GM06990 (cell line): ENCODE results near the gene DYRK2.

Source experiments
- DNase-seq: peaks from one replicate; pipeline ENCODE4 v3.0.0-alpha.2; 2011; ENCODE audit not compliant: insufficient read length; ENCODE audit errors: extremely low read depth
- H3K27me3 ChIP-seq: replicated peaks from 2 replicates; pipeline ENCODE4 v1.6.0; 2011; ENCODE audit warnings: low read length; ENCODE audit not compliant: control insufficient read depth, insufficient read depth
- H3K36me3 ChIP-seq: 2 replicates; pipeline ENCODE4 v1.5.1; 2011; ENCODE audit warnings: low read length; ENCODE audit not compliant: control insufficient read depth, insufficient read depth
- H3K4me3 ChIP-seq: replicated peaks from 2 replicates; pipeline ENCODE4 v1.5.1; 2011; ENCODE audit warnings: low read depth, mild to moderate bottlenecking, control low read depth, low read length
- TF ChIP-seq, protein P1 (sequence below): IDR thresholded peaks from 2 replicates; pipeline ENCODE4 v1.5.1; 2011; ENCODE audit warnings: low read length, control low read depth, mild to moderate bottlenecking, inconsistent platforms; ENCODE audit not compliant: insufficient read depth, poor library complexity, severe bottlenecking

DYRK2 gene

DNA sequence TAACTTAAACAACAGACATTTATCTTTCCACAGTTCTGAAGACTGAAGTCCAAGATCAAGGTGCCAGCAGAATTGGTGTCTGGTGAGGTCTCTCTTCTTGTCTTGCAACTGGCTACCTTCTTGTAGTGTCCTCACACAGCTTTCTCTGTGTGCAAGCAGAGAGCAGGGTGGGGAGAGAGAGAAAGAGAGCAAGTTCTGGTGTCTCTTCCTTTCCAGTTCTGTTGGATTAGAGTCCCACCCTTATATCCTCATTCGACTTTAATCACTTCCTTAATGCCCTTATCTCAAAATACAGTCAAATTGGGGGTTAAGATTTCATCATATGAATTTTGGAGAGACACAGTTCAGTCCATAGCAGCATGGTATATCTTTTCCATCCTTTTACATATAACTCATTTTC is 40.8 kb downstream of the DYRK2 start:
- no peak for DNase-seq
- TF ChIP-seq, protein P1, sequence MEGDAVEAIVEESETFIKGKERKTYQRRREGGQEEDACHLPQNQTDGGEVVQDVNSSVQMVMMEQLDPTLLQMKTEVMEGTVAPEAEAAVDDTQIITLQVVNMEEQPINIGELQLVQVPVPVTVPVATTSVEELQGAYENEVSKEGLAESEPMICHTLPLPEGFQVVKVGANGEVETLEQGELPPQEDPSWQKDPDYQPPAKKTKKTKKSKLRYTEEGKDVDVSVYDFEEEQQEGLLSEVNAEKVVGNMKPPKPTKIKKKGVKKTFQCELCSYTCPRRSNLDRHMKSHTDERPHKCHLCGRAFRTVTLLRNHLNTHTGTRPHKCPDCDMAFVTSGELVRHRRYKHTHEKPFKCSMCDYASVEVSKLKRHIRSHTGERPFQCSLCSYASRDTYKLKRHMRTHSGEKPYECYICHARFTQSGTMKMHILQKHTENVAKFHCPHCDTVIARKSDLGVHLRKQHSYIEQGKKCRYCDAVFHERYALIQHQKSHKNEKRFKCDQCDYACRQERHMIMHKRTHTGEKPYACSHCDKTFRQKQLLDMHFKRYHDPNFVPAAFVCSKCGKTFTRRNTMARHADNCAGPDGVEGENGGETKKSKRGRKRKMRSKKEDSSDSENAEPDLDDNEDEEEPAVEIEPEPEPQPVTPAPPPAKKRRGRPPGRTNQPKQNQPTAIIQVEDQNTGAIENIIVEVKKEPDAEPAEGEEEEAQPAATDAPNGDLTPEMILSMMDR: no peak
- H3K27me3 ChIP-seq: no peaks in the 10 kb centered on the region
- H3K36me3 ChIP-seq: no peaks in the 10 kb centered on the region
- no peak overlapping the region for H3K4me3 ChIP-seq

DNA sequence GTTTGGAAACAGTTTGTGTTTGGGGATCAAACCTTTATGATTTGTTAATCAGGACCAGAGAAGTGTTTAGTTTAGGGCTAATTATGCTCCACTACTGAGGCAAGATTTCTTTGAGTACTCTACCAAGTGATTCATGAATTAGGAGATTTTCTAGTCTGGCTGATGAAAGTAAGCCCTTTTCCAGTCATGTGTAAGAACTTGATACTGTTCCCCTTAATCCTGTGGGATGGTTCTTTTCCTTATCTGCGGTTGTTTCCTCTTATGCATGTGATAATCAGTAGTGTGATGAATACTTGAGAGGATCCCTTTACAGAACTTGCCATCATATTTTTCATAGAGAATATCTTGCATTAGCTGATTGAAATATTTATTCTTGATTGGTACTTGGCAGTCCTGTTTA is 42.1 kb downstream of the DYRK2 start:
- Histone ChIP-seq H3K36me3 (no peaks in the 10 kb centered on the region), H3K27me3 (no peaks in the 10 kb centered on the region), H3K4me3 (no peak overlapping the region)
- no peak for DNase-seq
- TF ChIP-seq, protein P1: no peak

DNA sequence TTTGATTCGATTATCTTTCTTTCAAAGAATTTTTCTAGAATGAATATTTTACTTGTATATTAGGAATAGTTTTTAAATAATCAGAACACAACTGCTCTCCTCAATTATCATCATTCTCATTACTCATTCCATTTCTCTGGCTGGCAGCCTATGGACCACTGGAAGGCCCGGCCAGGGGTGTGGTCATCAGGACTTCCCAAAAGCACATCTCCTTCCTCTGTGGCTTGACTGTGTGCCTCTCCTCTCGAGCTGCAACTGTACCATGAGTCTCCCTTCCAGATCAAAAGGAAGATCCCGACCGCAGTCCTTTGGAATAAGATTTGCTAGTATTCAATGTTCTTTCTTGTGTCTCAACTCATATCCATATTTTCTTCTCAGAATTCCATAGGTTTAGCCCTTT is 42.7 kb downstream of the DYRK2 start:
- DNase-seq: no peak
- H3K27me3 ChIP-seq: no peaks in the 10 kb centered on the region
- no peaks in the 10 kb centered on the region for H3K36me3 ChIP-seq
- TF ChIP-seq, protein P1: no peak
- H3K4me3 ChIP-seq: no peak overlapping the region

DNA sequence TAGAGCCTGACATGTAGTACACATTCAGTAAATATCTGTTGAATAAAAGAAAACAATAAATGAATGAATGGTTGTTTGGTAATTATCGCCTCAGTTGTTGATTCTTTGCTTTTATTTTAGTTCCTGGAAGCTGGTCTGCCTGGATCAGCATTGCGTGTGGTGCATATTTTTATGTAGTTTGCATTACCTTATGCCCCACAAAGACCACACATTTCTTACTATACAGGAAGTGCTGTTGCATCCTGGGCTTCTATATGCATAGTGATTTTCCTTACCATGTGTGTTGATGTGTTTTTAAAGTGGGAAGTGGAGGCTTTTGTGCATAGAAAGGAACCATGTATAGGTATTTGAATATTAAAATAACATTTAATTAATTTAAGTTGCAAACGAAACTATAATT is 43.6 kb downstream of the DYRK2 start:
- Histone ChIP-seq H3K4me3 (no peak overlapping the region), H3K36me3 (no peaks in the 10 kb centered on the region), H3K27me3 (no peaks in the 10 kb centered on the region)
- TF ChIP-seq, protein P1: no peak
- DNase-seq: no peak

DNA sequence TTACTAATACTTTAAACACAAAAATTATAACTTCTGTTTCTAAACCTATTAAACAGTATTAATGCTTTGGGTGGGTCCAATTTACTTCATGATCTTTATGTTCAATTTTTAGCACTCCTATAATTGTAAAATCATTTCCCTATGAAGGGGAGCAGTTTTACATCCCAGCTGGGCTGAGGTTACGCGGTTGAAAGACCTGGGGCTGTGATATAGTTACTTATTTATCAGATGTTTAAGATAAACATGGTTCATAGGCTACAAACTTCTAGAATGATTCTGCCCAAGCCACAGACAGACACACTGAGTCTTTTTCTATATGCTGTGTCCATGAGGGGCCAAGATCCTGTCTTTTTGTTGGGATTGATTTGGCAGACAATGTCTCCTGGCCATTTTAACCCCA is 44.4 kb downstream of the DYRK2 start:
- Histone ChIP-seq H3K36me3 (no peaks in the 10 kb centered on the region), H3K4me3 (no peak overlapping the region), H3K27me3 (no peaks in the 10 kb centered on the region)
- no peak for DNase-seq
- TF ChIP-seq, protein P1: no peak

DNA sequence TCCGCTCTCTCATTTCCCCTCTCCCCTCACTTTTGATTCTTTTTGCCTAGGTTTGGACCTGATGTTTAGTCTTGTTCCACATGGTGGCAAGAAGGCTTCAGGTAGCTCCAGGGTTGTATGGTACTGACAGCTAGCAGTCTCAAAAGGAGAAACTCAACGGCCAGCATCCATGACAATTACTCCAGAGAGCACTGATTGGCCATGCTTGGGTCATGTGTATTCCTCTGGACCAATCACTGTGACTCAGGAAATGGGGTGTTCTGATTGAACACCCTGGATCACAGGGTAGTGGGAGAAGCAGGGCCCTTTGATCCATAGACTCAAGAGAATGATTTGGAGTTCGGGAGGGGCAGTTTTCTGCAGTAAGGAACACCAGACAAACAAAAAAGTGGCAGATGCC is 45.3 kb downstream of the DYRK2 start:
- Histone ChIP-seq H3K27me3 (no peaks in the 10 kb centered on the region), H3K36me3 (no peaks in the 10 kb centered on the region), H3K4me3 (no peak overlapping the region)
- no peak for DNase-seq
- TF ChIP-seq, protein P1: no peak
